HS-27A (cell line): ENCODE results near the gene SSH2.

Source experiments
- DNase-seq: peaks from one replicate; pipeline ENCODE4 v3.0.0-alpha.2; 2012; ENCODE audit warnings: low read depth, missing footprints

The SSH2 gene

GRCh38 chr17:29608986-29609385 is 321.0 kb downstream of the SSH2 start:
- no peak for DNase-seq

- no peak for DNase-seq
Observed at GRCh38 chr17:29607557-29608195, 322.4 kb downstream of the SSH2 start.

DNA sequence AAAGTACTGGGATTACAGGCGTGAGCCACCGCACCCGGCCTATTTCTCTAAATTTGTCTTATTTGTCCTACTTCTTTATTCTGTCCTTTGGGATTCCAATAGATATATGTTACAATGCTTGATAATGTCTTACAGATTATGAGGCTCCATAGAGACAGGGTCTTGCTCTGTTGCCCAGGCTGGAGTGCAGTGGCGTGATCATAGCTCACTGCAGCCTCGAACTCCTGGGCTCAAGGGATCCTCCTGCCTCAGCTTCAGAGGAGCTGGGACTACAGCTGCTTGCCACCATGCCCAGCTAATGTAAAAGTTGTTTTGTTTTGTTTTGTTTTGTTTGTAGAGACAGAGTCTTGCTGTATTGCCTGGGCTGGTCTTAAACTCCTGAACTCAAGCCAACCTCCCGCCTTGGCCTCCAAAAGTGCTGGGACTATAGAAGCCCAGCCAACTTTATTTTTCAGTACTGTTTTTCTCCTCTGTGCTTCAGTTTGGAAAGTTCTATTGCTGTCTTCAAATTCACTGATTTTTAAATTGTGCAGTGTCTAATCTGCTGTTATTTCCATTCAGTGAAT is 326.8 kb downstream of the SSH2 start:
- no peak for DNase-seq

DNA sequence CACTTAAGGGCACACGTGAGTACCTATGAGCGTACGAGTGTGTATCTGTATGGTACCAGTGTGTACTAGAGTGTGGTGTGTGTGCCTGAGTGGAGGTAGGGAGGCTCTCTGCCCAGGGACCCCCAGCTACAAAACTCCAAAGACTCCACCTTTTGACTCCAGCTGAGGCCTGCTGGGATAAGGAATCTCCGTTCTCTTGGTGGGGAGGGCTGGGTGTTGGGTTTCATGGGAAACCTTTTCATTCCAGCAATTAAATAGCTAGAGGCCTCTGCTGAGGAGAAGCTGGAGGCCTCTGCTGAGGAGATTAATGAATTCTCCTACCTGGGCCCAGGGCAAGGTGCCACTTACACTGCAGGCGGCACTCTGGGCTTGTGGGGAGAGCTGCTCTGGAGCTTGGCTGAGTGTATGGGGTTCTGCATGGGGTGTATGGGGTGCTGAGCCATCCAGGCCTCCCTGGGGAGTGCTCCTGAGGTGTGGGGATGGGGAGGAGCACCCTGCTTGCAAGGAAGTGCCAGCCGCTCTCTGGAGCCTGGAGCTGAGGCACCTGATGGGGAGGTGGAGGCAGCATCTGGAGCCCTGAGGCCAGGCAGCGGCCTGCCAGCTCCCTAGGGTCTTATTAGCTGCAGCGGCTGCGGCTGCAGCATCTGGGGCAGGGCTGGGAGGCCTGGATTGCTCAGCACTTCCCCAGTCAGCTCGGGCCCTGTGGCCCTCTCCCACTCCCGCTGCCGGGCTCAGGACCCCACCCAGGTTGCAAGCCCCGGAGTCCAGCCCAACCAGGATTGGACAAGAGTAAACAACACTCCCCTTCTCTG is 332.5 kb downstream of the SSH2 start:
- DNase-seq: no peak

- DNase-seq: no peak
Observed at GRCh38 chr17:29596811-29597210, 333.2 kb downstream of the SSH2 start.

DNA sequence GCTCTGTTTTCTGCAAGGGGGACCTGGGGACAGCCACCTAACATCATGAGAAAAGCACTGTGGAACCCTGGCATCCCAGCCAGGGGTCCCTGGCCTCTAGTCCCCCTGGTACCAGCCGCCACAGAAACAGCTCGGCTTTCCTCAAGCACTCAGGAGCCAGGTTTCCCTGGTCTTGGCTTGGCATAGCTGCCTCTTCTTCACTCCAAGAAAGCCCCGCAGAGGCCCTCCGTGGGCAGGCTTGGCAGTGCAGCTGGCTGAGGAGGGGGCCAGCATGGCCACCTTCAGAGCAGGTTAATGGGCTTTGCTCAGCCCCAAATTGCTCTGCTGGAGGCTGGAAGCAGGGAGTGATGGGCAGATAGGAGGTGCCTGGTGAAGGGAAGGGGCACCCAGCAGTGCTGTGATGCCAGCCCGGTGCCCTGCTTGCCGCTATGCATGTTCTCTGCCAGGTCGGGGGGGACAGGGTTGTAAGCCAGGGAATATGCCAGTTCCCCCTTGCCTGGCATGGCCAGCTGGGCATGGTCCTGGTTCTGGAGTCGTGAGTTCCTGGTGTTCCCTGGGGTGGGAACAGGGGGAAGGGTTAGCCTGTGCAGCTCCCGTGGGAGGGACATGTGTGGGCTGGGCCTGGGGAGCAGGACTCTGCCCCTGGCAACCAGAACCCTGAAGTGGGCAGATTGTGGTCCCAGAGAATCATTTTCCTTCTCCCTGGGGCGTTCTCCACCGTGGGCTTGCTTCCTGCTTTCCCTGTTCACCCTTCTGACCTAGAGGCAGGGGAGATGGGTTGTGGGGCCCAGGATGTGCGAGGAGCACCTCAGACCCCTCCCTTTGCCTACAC is 333.9 kb downstream of the SSH2 start:
- no peak for DNase-seq

- no peak for DNase-seq
Observed at GRCh38 chr17:29595107-29595942, 334.7 kb downstream of the SSH2 start.

DNA sequence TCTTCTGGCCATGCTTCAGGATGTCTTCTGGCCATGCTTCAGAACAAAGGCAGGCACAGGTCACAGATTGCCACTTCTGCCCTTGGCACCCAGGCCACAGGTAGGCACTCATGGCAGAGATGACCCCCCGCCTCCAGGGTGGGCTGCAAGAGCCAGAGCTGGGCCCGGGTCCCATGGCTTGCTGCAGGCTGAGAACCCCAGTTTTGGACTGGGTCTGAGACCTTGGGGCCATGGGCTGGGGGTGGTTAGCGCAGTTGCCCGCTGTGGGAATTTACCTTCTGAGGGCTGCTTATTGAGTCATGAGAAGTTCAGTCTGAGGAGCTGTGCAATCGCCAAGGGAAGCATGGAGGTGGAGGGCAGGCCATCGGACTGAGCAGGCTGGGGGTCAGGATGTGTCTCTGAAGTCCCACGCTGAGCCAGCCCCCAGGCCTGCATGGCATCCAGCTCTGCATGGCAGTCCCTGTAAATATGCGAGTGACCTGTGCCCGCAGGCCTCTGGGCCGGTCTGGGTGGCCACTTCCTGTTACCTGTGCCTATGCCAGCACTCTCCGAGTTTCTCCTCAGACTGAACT is 335.4 kb downstream of the SSH2 start:
- no peak for DNase-seq

DNA sequence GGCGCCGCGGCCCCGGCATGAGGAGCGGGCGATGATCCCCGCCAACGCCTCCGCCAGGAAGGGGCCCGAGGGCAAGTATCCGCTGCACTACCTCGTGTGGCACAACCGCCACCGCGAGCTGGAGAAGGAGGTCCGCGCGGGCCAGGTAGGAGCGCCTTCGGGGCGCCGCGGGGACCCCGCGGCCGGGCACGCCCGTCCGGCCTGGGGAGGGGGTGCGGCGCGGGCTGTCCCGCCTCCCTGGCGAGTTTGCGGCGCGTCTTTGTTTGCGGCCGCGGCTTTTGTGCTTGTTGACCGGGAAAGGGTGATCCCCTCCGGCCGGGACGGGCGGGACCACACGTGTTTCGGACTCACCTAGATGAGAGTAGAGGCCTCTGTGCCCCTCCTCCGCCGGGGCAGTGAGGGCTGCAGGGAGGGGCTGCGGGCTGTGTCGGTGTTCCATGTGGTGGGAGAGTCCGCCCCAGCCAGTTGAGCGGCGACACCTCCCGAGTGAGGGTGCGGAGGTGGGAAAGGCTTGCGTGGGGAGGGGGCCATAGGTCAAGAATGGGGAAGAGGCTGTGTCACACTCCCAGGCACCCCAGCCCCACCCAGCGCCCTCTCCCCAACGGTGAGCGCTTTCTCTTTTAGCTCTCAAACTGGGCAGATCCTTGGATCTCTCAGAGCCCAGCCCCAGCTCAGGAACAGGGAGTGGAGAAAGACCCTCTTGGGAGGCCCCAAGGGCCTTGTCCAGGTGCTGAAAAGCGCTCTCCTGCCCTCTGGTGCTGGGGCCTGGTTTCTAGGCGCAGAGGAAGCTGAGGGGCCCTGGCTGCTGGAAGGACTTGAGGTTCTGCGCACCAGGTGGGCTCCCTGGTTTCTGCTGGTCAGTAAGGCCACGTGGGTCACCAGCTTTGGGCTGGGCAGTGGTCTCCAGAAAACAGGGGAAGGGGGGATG is 336.2 kb downstream of the SSH2 start:
- no peak for DNase-seq

- DNase-seq: no peak
Observed at GRCh38 chr17:29592850-29593551, 337.0 kb downstream of the SSH2 start, which contains the start of gene ANKRD13B. ANKRD13B (plus strand) TSS chr17:29593132; CDS start chr17:29593622, 490 bp downstream.

GRCh38 chr17:29591737-29592608 is 338.1 kb downstream of the SSH2 start:
- no peak for DNase-seq

- DNase-seq: no peak
Observed at GRCh38 chr17:29591146-29591736, 338.8 kb downstream of the SSH2 start.

- DNase-seq: no peak
Observed at GRCh38 chr17:29590411-29591145, 339.4 kb downstream of the SSH2 start.

DNA sequence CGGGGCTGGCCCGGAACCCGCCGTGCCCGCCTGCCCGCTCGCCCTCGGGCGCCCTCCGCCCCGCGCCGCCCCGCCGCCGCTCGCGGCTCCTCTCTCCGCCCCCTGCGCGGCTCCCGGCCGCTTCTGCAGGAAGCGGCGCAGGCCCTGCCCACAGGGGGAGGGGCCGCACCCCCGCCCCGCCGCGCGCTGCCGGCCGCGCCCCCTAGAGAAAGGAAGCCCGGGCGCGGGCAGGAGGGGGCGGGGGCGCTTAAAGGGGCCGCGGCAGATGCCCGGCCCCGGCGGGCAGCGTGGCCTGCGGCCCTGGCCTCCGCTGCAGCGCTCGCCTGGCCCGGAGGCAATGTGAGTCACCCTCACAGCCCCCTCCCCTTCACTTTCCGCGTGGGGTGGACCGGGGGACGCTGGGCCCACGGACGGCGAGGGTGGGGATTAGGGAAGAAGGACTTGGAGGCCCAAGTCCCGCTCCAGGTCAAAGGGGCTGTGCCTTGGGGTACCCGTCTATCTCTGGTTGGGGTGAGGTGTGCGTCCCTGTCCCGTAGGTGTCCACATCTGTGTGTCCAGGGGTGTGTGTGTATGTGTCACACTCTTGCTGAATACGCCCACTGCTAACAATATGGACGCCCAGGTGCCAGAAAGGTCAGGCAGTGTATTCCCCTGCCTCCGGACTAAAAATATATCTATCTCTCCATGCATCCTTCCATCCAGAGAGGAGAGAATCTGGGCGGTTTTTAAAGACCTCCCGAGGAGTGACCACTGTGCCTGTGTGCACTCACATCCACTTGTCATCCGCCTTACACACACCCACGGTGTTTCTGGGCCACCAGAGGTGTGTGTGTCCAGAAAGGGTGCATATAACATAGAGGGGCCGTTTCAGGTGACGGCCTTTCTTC is 340.3 kb downstream of the SSH2 start, which contains the start of gene GIT1:
TSS of gene GIT1 (minus strand) at position 125 of the 887 bp plus-strand sequence. CDS start 270 bp downstream, outside the sequence.
- DNase-seq: no peak

GRCh38 chr17:29588562-29589411 is 341.2 kb downstream of the SSH2 start:
- no peak for DNase-seq
